ENCODE data around the gene CUEDC1. TPM values are rescaled to one million over a fixed set of nuclear protein-coding genes. Genes with fewer than 3 reads are reported as not detected.
A peak's percentile ranks its signal among the peaks of the same experiment; 100 is the strongest.

The CUEDC1 gene
- total and polyA plus RNA-seq, 2 of the 4 experiments (the other 2 are of a cell fraction): 4.1 to 21.2 TPM

DNA sequence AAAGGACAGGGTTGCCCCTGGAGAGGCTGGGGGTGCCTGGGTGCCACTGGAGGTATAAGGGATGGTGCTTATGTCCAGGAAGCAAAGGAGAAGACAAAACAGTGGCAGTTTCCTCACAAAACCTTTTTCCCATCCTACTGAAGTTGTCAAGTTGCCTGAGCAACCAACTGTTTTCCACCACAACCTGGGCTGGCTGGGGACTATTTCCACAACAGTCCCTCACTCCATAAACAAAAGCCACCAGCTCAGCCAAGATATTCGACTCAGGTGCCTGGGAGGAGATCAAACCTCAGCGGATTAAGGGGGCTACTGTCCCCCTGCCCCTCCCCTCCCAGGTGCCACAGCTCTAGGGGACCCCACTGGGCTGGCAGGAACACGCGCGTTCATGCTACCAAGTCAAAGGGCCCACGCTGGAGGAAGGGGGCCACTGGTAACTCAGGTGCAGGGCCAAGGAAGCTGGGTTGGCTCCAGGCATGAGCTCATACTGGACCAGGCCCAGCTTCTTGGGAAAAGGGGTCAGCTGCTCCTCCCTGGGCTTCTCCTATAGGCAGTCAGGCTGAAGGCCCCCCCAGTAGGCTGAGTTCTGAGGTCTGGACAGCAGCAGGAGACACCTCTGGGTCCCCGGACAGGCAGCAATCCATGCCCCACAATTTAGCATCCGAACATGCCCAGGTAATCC lies 59.7 kb downstream of the CUEDC1 start:
- H3K18ac ChIP-seq (ENCODE audit: low read depth, low read length): no peak overlapping the region
- no peak overlapping the region for H2BK15ac ChIP-seq (ENCODE audit: low read depth, low read length)
- no peak overlapping the region for H3K27ac ChIP-seq (ENCODE audit: insufficient read depth, low read length)
- H2AK5ac ChIP-seq (ENCODE audit: low read depth, low read length): peak overlapping the region; percentile 11; the same call in 1 of the 2 replicates
- H3K27me3 ChIP-seq (ENCODE audit: control insufficient read depth, insufficient read depth, low read length): no peaks in the 10 kb centered on the region
- no peak overlapping the region for H4K8ac ChIP-seq (ENCODE audit: low read depth in 2 of 2, low read length in 2 of 2)
- H2AK9ac ChIP-seq (replicated peaks; ENCODE audit: low read depth, low read length, poor library complexity): no peak overlapping the region
- ATAC-seq (ENCODE audit: low read depth) (no peak), DNase-seq (no peak)
- no peak overlapping the region for H3K14ac ChIP-seq (replicated peaks; ENCODE audit: low read depth, low read length)
- H3K4me1 ChIP-seq (ENCODE audit: control insufficient read depth, insufficient read depth, low read length): peaks cover 46% of the 10 kb centered on the region
- peaks cover 52 to 72% of the 10 kb centered on the region in 2 experiments for H3K79me1 ChIP-seq (ENCODE audit: low read depth in 1 of 2, low read length in 2 of 2)
- H4K91ac ChIP-seq (ENCODE audit: insufficient read depth, low read depth, low read length): no peak overlapping the region
- H3K23ac ChIP-seq (ENCODE audit: low read depth, low read length): peak overlapping the region; percentile 33; the same call in 1 of the 2 replicates
- H3K9ac ChIP-seq (ENCODE audit: low read depth, low read length): no peak overlapping the region
- no peaks in the 10 kb centered on the region for H3K36me3 ChIP-seq (ENCODE audit: control insufficient read depth, insufficient read depth, low read length)
- H3K4me3 ChIP-seq (ENCODE audit: insufficient read depth, low read depth, low read length): no peak overlapping the region
- TF ChIP-seq MAZ (IDR thresholded peaks at IDR 0.05; ENCODE audit: borderline replicate concordance, low read depth, low read length) (no peak), MXI1 (IDR thresholded peaks at IDR 0.05; ENCODE audit: borderline replicate concordance, low read depth, low read length) (no peak), CHD1 (IDR thresholded peaks at IDR 0.05; ENCODE audit: low read depth, low read length) (no peak), RCOR1 (IDR thresholded peaks at IDR 0.05; ENCODE audit: insufficient replicate concordance, low read length) (no peak), SMC3 (IDR thresholded peaks at IDR 0.05; ENCODE audit: low read depth, low read length) (no peak), RAD21 (IDR thresholded peaks at IDR 0.05; ENCODE audit: low read length) (no peak), FOS (IDR thresholded peaks at IDR 0.05; ENCODE audit: low read depth, low read length) (no peak), BHLHE40 (IDR thresholded peaks at IDR 0.05; ENCODE audit: low read depth, low read length) (no peak), MAFK (IDR thresholded peaks at IDR 0.05; ENCODE audit: low read depth, low read length) (no peak), RFX5 (IDR thresholded peaks at IDR 0.05; ENCODE audit: low read depth, low read length) (no peak), NFE2L2 (IDR thresholded peaks at IDR 0.05; ENCODE audit: low read depth, low read length) (no peak), POLR2A (IDR thresholded peaks at IDR 0.05; ENCODE audit: low read depth, low read length) (no peak)
- TF ChIP-seq, protein P1, sequence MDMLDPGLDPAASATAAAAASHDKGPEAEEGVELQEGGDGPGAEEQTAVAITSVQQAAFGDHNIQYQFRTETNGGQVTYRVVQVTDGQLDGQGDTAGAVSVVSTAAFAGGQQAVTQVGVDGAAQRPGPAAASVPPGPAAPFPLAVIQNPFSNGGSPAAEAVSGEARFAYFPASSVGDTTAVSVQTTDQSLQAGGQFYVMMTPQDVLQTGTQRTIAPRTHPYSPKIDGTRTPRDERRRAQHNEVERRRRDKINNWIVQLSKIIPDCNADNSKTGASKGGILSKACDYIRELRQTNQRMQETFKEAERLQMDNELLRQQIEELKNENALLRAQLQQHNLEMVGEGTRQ (IDR thresholded peaks at IDR 0.05; ENCODE audit: low read depth, low read length): no peak
- TF ChIP-seq, protein P2, sequence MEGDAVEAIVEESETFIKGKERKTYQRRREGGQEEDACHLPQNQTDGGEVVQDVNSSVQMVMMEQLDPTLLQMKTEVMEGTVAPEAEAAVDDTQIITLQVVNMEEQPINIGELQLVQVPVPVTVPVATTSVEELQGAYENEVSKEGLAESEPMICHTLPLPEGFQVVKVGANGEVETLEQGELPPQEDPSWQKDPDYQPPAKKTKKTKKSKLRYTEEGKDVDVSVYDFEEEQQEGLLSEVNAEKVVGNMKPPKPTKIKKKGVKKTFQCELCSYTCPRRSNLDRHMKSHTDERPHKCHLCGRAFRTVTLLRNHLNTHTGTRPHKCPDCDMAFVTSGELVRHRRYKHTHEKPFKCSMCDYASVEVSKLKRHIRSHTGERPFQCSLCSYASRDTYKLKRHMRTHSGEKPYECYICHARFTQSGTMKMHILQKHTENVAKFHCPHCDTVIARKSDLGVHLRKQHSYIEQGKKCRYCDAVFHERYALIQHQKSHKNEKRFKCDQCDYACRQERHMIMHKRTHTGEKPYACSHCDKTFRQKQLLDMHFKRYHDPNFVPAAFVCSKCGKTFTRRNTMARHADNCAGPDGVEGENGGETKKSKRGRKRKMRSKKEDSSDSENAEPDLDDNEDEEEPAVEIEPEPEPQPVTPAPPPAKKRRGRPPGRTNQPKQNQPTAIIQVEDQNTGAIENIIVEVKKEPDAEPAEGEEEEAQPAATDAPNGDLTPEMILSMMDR (conservative IDR thresholded peaks at IDR 0.05; ENCODE audit: low read depth, low read length): no peak
- no peak overlapping the region for H4K5ac ChIP-seq (ENCODE audit: low read depth, low read length)
- no peak overlapping the region for H2BK5ac ChIP-seq (ENCODE audit: low read depth, low read length, poor library complexity, severe bottlenecking)
- H3K4me2 ChIP-seq (ENCODE audit: low read depth, low read length): no peak overlapping the region
- H4K20me1 ChIP-seq (ENCODE audit: insufficient read depth, low read length): peaks cover 6% of the 10 kb centered on the region; the same call in 1 of the 2 replicates
- intact Hi-C loops (cut with micrococcal nuclease): no loop called here
- CTCF ChIA-PET: no interaction called here
- H3K9me1 ChIP-seq (ENCODE audit: insufficient read depth, low read length): peaks cover 33% of the 10 kb centered on the region
- dilution Hi-C loops (cut with HindIII; ENCODE audit: low sequenced_read_pairs, unreplicated experiment): no loop called here
- POLR2A ChIA-PET (ENCODE audit: unreplicated experiment): no interaction called here
- H2BK20ac ChIP-seq (ENCODE audit: low read depth, low read length): no peak overlapping the region
- no peak overlapping the region for H3K4ac ChIP-seq (ENCODE audit: low read depth, low read length)
- 87% methylated on average over 4 of the region's 8 CpGs; no CpG with 5 or more reads in 1 of the 2 experiments for WGBS, 2 experiments (ENCODE audit: extremely low coverage in 2 of 2, insufficient read length in 1 of 2)
- H2BK120ac ChIP-seq (ENCODE audit: low read depth, low read length): no peak overlapping the region; the same call in 1 of the 2 replicates
- H3K9me3 ChIP-seq (ENCODE audit: control insufficient read depth, insufficient read depth, low read length): no peaks in the 10 kb centered on the region
- in situ Hi-C loops (cut with MboI; ENCODE audit: low sequenced_read_pairs): no loop called here
- H3K56ac ChIP-seq (ENCODE audit: extremely low read depth, insufficient read depth, low read length): no peak overlapping the region
- H2AFZ ChIP-seq (replicated peaks; ENCODE audit: low read length, poor library complexity): no peak overlapping the region
- BruUV-seq (replicated peaks): no TSS peak

All from IMR-90 (cell line).